ENCODE data around the gene EHF. TPM values are rescaled to one million over a fixed set of nuclear protein-coding genes. Genes with fewer than 3 reads are reported as not detected.

EHF gene
- total RNA-seq, 1 donor from 2014 or later, result not detected

Other genes with a start within 250 kb of the EHF start
- 80.7 and 145 TPM in 2 replicates for gene CAT, start 182.2 kb upstream of the EHF start, total RNA-seq
- not detected in 2 replicates for gene ELF5, start 107.3 kb upstream of the EHF start, total RNA-seq

All from myocyte (in vitro differentiated cells).